CD1c-positive myeloid dendritic cell (primary cell): ENCODE results near the gene GPS1.

Experiments
- DNase-seq: peaks from one replicate; pipeline ENCODE4 v3.0.0-alpha.2; 2016; ENCODE audit errors: extremely low spot score

The GPS1 gene

DNA sequence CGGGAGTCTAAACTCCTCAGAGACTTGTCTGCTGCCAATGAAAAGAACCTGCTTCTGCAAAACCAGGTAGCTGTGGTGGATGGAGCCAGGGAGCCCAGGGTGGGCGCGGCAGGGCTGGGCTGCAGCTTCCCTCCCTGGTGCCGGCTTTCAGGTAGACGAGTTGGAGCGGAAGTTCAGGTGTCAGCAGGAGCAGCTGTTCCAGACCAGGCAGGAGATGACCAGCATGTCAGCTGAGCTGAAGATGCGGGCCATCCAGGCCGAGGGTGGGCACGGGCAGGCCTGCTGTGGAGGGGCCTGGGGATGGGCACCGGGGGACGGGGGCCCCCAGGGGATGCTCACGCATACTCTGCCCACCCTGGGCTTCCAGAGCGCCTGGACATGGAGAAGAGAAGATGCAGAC is 23.5 kb upstream of the GPS1 start:
- no peak for DNase-seq

- no peak for DNase-seq
These were observed 22.7 kb upstream of the GPS1 start for GRCh38 chr17:82028966-82029365.

GRCh38 chr17:82029391-82029790 is 22.3 kb upstream of the GPS1 start:
- DNase-seq: no peak

GRCh38 chr17:82029990-82030469 is 21.7 kb upstream of the GPS1 start:
- DNase-seq: no peak

DNA sequence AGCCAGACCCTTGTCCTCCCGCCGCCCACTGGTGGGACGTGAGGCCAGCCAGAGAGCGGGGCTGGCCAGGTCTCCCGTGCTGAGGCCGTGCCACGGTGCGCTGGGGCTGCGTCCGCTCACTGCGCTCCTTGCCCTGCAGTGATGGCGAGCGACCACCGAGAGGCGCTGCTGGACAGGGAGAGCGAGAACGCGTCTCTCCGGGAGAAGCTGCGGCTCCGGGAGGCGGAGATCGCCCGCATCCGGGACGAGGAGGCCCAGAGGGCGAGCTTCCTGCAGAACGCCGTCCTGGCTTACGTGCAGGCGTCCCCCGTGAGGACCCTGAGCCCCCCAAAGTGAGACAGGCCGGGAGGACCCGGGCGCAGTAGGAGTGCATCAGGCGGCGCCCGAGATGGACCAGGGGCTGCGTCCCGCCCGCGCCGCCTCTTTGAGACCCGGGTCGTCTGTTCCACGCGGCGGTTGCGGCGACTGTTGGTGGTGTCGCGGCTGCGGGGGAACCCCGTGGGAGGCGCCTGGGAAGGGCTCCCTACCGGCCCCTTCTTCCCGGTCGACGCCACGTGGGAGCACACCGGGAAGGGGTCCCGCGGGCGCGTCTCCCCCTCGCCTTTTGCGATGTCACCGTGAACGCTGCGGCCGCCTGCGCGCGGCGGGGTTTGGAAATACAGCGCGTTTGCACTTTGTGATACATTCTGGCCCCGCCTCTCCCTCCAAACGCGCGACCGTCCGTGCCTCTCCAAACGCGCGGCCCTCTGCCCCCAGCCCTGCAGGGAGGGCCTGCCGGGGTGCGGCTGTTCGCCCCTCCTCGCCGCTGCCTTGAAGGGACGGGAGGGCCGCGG is 21.0 kb upstream of the GPS1 start:
- peak; percentile 88 for DNase-seq

DNA sequence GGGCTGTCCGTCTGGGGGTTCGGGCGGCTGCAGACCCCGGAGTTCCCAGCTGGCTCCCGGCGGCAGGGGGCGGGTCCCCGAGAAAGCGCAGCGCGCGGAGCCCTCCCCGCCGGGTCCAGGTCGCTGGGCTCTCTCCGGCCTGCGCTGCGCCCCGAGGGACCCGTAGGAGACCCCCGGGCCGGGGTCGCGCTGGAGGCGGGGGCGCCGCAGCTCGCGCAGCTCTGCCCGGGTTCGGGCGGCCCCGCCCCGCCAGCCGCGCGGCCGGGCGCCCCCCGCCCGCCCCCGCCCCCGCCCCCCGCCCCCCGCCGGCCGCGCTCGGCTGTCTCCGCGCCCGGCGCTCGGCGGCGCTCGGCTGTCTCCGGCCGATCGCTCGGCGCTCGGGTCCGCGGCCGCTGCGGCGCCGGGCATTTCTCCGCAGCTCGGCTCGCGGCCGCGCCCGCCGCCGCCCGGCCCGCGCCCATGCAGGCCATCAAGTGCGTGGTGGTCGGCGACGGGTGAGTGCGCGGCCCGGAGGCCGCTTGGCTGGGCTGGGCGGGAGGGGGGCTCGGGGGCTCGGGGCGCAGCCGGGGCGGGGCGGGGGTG is 20.3 kb upstream of the GPS1 start, which contains the start of gene RAC3:
TSS of gene RAC3 (plus strand) at position 376 of the 582 bp plus-strand sequence. CDS start at position 460, 84 bp downstream.
- DNase-seq: peak; percentile 10

DNA sequence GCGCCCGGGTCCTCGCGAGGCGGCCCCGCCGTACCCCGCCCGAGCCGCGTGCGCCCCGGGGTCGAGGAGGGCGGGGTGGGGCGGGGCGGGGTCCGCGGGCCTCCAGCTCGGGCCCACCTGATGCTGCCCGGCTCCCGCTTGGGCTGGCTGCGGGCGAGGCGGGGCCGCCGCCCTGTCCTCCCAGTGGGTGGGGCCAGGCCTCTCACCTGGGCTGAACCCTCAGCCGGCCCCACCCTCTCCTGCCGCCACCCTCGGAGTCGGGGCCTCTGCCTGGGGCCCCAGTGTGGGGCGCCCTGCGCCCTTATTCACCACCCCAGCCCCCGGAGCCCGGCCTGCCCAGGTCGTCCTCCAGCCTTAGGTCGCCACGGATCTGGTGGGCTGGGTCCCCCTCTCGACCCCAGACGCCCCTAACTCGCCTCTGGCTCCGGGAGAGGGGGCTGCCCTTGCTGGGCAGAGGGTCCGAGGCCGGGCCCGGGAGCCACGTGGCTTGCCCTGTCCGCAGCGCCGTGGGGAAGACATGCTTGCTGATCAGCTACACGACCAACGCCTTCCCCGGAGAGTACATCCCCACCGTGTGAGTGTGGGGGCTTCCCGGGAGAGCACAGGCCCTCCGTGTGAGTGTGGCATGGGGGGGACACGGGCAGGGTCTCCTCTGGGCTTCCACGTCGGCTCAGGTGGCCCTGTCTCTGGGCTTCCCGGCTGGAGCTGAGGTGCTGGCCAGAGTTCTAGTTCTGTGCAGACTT is 19.6 kb upstream of the GPS1 start:
- DNase-seq: no peak

- no peak for DNase-seq
These were observed 18.2 kb upstream of the GPS1 start for GRCh38 chr17:82033359-82034085.

GRCh38 chr17:82034371-82035011 is 17.2 kb upstream of the GPS1 start:
- DNase-seq: no peak

- no peak for DNase-seq
These were observed 16.2 kb upstream of the GPS1 start for GRCh38 chr17:82035488-82035887.

DNA sequence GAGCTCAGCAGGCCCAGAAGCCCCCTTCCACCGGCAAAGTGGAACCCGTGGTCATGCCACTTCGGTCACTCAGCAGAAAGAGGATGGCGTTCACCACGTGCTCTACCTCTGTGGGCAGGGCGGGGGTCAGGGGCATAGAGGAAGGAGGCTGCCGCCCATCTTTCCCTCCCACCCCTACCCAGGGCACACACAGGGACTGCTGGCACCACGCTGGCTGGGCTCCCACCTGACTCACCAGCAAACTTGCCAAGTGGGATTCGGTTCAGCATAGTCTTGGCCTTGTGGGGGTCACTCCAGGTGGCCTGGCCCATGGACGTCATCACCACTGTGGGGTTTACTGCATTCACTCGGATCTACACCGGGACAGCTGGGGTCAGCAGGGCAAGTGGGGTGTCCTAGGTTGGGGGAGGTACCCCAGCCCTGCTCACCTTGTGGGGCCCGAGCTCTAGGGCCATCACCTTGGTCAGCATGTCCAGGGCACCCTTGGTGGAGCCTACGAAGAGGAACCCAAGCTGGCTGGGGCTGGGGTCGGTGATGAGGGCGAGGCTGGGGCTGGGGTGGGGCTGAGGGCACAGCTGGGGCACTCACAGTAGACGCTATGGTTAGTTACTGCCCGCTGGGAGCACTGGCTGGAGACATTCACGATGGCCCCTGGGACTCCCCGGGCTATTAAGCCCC is 15.6 kb upstream of the GPS1 start:
- DNase-seq: no peak

GRCh38 chr17:82036634-82037091 is 15.0 kb upstream of the GPS1 start:
- DNase-seq: no peak

DNA sequence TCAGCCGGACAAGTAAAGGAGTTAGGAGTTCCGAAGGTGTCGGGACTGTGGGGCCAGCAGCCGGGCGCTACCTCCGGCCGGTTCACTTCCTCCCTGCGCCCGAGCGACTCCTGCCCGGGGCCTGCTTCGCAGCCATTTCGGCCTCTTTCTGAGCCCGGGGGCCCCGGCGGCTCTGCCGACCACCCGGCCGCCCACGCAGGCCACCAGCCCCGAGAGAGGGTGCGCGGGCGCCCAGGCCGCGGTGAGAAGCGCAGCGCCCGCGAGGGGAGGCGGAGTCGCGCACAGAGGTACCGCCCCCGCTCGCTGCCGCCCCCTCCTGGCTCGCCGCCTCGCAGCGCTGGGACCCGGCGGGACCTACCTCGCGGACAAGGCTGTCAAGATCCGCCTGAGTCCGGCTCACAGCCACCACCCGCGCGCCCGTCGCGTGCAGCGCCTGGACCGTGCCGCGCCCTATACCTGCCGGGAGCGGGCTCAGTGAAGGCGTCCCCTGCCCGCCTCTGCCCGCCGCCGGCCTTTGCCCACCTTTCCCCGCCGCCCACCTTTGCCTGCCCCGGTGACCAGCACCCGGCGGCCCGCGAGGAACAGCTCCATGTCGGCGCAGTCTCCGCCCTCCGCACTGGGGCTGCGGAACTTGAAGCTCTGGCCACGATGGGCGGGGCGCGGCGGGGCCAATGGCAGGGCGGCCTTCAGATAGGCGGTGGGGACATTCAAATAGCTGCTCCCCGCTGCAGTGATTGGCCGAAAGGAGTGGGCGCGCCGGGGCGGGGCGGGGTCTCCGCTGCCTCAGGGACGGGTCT is 14.4 kb upstream of the GPS1 start, which contains the start of gene DCXR:
TSS of gene DCXR (minus strand) at position 606 of the 797 bp plus-strand sequence. CDS start at position 591, 15 bp downstream.
- DNase-seq: peak; percentile 97

GRCh38 chr17:82037889-82038195 is 13.9 kb upstream of the GPS1 start:
- DNase-seq: no peak

DNA sequence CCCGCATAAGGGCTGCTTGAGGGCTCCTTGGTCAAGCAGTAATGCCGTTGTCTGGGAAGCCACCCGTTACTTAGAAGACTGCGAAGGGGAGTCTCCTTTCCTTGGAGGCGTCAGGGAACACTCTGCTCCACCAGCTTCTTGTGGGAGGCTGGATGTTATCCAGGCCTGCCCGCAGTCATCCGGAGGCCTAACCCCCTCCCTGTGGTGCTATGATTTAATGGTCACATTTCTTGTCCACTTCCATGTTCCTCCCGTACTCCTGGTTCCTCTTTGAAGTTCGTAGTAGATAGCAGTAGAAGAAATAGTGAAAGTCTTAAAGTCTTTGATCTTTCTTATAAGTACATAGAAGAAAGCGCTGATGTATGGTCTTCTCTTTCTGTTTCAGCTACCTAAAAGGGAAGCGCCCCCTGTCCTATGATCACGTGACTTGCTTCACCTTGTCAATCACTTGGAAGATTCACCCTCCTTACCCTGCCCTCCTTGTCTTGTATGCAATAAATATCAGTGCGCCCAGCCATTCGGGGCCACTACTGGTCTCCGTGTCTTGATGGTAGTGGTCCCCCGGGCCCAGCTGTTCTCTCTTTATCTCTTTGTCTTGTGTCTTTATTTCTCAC is 12.8 kb upstream of the GPS1 start:
- DNase-seq: peak; percentile 61

- no peak for DNase-seq
These were observed 11.9 kb upstream of the GPS1 start for GRCh38 chr17:82039695-82040299.

GRCh38 chr17:82041144-82041814 is 10.4 kb upstream of the GPS1 start:
- no peak for DNase-seq

DNA sequence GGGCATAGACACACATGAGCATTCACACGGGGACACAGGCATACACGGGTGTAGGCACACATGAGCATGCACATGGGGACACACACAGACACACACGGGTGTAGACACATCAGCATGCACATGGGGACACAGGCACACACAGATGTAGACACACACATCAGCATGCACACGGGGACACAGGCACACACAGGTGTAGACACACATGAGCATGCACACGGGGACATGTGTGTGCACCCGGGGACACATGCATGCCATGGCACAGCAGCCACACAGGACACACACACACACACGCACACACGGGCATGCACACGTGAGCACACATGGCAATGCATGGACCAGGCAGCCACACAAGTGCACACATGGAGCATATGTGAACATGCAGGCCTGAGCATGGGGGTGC is 9.0 kb upstream of the GPS1 start:
- DNase-seq: no peak
